Liver (tissue), 9 donors: ENCODE data around the gene BRCA2. TPM values are rescaled to one million over a fixed set of nuclear protein-coding genes. Genes with fewer than 3 reads are reported as not detected.

Source experiments
- DNase-seq: peaks from one replicate; pipeline ENCODE4 v3.0.0-alpha.2; 2017; ENCODE audit warnings: low spot score
- H3K27ac ChIP-seq, 2 donors: one replicate each; pipeline ENCODE4 v1.7.0; 2013; ENCODE audit warnings: inconsistent platforms in 2 of 2, low read length in 2 of 2, control low read depth in 1 of 2, low read depth in 1 of 2, mild to moderate bottlenecking in 1 of 2
- H3K27me3 ChIP-seq, 4 donors: one replicate each; pipeline versions ENCODE4 v1.6.1 to v1.7.0; 2013; ENCODE audit warnings: low read length in 3 of 4, inconsistent platforms in 1 of 4, mild to moderate bottlenecking in 1 of 4, moderate library complexity in 1 of 4; ENCODE audit not compliant: control insufficient read depth in 4 of 4, insufficient read depth in 4 of 4
- H3K36me3 ChIP-seq, 4 donors: one replicate each; pipeline versions ENCODE4 v1.6.1 to v1.7.0; 2013; ENCODE audit warnings: low read length in 3 of 4, mild to moderate bottlenecking in 3 of 4, low read depth in 1 of 4, moderate library complexity in 1 of 4; ENCODE audit not compliant: control insufficient read depth in 4 of 4, insufficient read depth in 3 of 4
- H3K4me1 ChIP-seq, 4 donors: one replicate each; pipeline versions ENCODE4 v1.6.1 to v1.7.0; 2013; ENCODE audit warnings: low read length in 3 of 4, mild to moderate bottlenecking in 3 of 4, moderate library complexity in 1 of 4; ENCODE audit not compliant: control insufficient read depth in 4 of 4, insufficient read depth in 4 of 4
- H3K4me3 ChIP-seq, 3 donors: one replicate each; pipeline versions ENCODE4 v1.6.1 to v1.7.0; 2013; ENCODE audit warnings: low read length in 3 of 3, control low read depth in 1 of 3, low read depth in 1 of 3, mild to moderate bottlenecking in 1 of 3
- H3K9ac ChIP-seq, 2 donors: one replicate each; pipeline ENCODE4 v1.7.0; 2013; ENCODE audit warnings: low read length in 2 of 2, mild to moderate bottlenecking in 2 of 2, moderate library complexity in 2 of 2, control low read depth in 1 of 2, low read depth in 1 of 2
- H3K9me3 ChIP-seq, 4 donors: one replicate each; pipeline versions ENCODE4 v1.6.1 to v1.7.0; 2013; ENCODE audit warnings: low read length in 3 of 4; ENCODE audit not compliant: control insufficient read depth in 4 of 4
- ATF3 ChIP-seq: IDR thresholded peaks from 2 replicates; pipeline ENCODE4 v1.6.1; 2016; ENCODE audit warnings: antibody characterized with exemption
- CTCF ChIP-seq: fragments of 150-350 bp; IDR thresholded peaks from 2 replicates; pipeline ENCODE4 v1.5.1; 2017; ENCODE audit warnings: improper control_type of control experiment, low read depth, low read length; ENCODE audit not compliant: missing input control
- EGR1 ChIP-seq, 2 donors: IDR thresholded peaks; 2 replicates each; pipeline ENCODE4 v1.6.1; 2016 to 2018; ENCODE audit warnings: antibody characterized with exemption in 2 of 2, low read depth in 2 of 2
- FOXA1 ChIP-seq: IDR thresholded peaks from 2 replicates; pipeline ENCODE4 v1.6.1; 2016; ENCODE audit warnings: antibody characterized with exemption
- FOXA2 ChIP-seq: IDR thresholded peaks from 2 replicates; pipeline ENCODE4 v1.6.1; 2016; ENCODE audit warnings: antibody characterized with exemption
- GABPA ChIP-seq, 2 donors: IDR thresholded peaks in 1 of 2; conservative IDR thresholded peaks in 1 of 2; 2 replicates each; pipeline ENCODE4 v1.6.1; 2016; ENCODE audit warnings: antibody characterized with exemption in 2 of 2, mild to moderate bottlenecking in 1 of 2, moderate library complexity in 1 of 2
- HNF4A ChIP-seq, 2 donors: conservative IDR thresholded peaks; 2 replicates each; pipeline ENCODE4 v1.6.1; 2016; ENCODE audit warnings: antibody characterized with exemption in 2 of 2, mild to moderate bottlenecking in 2 of 2
- HNF4G ChIP-seq: IDR thresholded peaks from 2 replicates; pipeline ENCODE4 v1.6.1; 2016; ENCODE audit warnings: antibody characterized with exemption
- JUND ChIP-seq, 2 donors: IDR thresholded peaks; 2 replicates each; pipeline ENCODE4 v1.6.1; 2016; ENCODE audit warnings: antibody characterized with exemption in 2 of 2
- MAX ChIP-seq: IDR thresholded peaks from 2 replicates; pipeline ENCODE4 v1.6.1; 2016; ENCODE audit warnings: antibody characterized with exemption
- NR2F2 ChIP-seq: IDR thresholded peaks from 2 replicates; pipeline ENCODE4 v1.6.1; 2016; ENCODE audit warnings: antibody characterized with exemption
- RAD21 ChIP-seq, 2 donors: IDR thresholded peaks; 2 replicates each; pipeline ENCODE4 v1.6.1; 2016; ENCODE audit warnings: antibody characterized with exemption in 2 of 2, mild to moderate bottlenecking in 2 of 2
- REST ChIP-seq: IDR thresholded peaks from 2 replicates; pipeline ENCODE4 v1.6.1; 2016; ENCODE audit warnings: antibody characterized with exemption, mild to moderate bottlenecking
- TAF1 ChIP-seq: conservative IDR thresholded peaks from 2 replicates; pipeline ENCODE4 v1.6.1; 2016; ENCODE audit warnings: antibody characterized with exemption, mild to moderate bottlenecking
- YY1 ChIP-seq: IDR thresholded peaks from 2 replicates; pipeline ENCODE4 v1.6.1; 2016; ENCODE audit warnings: antibody characterized with exemption, mild to moderate bottlenecking
- ZBTB33 ChIP-seq: IDR thresholded peaks from 2 replicates; pipeline ENCODE4 v1.6.1; 2016; ENCODE audit warnings: antibody characterized with exemption
- WGBS: extraction: QIAGEN DNeasy Blood & Tissue Kit; methylation state at CpG from one replicate; pipeline ENCODE4 v1.1.7; 2013; 5-methylcytosine and 5-hydroxymethylcytosine counted together
- polyA plus RNA-seq, 2 donors: library from polyadenylated mRNA; stranded (reverse) in 1 of 2; unstranded in 1 of 2; fragments of 200-250 nt in 1 of 2; fragments of >200 nt in 1 of 2; fragmentation: Nextera tagmentation in 1 of 2; extraction: Ambion mirVana in 1 of 2; gene quantifications; one replicate each; pipeline versions ENCODE4 v1.2.1 to v1.2.3, GENCODE V29; 2013 to 2015
- total RNA-seq, 2 donors: library from RNA; depleted of rRNA; stranded (reverse); fragments of >200 nt; gene quantifications; one replicate each; pipeline ENCODE4 v1.2.3, GENCODE V29; 2014
- donor health status: healthy.
- donor health status: healthy.
- donor health status: healthy.
- donor health status: healthy.
- donor health status: healthy.

Gene BRCA2
- total and polyA plus RNA-seq, 4 donors = 0.39 to 10.8 (median 0.86) TPM

DNA sequence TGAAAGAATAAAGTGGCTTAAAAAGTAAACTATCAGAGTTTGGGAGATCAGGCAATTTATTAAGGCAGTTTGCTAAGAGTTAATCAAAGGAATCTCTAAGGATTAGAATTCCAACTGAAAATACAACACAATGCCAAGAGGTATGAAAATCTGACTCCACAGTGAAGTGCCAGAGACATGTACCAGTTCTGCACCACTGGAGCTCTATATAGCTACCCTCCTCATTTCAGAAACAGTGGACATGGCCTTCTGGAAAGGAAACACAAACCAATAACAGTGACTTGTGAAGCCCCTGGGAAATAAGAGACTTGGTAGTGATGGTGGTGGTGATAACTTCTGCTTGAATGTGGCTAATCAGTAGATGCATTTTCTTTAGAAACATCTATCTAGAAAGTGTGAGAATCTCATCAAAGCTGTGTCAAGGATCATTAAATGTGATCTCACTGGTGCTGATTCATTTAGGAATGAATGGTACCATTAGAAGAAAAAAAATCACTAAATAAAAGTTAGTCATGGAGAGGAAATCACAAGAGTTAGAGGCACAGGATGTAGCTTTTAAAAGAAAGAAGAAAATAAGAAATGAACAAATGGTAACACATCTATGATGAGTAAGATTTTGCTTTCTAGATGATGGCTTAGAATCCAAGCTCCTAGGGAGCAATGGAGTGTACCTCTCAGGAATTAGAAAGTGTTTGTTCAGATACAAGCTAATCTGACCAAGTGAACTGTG lies 132.8 kb downstream of the BRCA2 start:
- Histone ChIP-seq H3K4me3 (no peak overlapping the region), H3K27me3 (no peaks in the 10 kb centered on the region), H3K4me1 (peaks cover 0 to 10% (median 6%) of the 10 kb centered on the region in 4 donors), H3K9ac (no peak overlapping the region), H3K9me3 (no peaks in the 10 kb centered on the region), H3K36me3 (no peaks in the 10 kb centered on the region), H3K27ac (no peak overlapping the region)
- TF ChIP-seq ATF3 (no peak), HNF4A (conservative IDR thresholded peaks at IDR 0.05) (no peak), JUND (IDR thresholded peaks at IDR 0.05) (no peak), REST (no peak), HNF4G (no peak), TAF1 (no peak), GABPA (IDR thresholded peaks at IDR 0.05 in 1 of 2, conservative IDR thresholded peaks at IDR 0.05 in 1 of 2) (no peak), ZBTB33 (no peak), CTCF (no peak), FOXA1 (no peak), MAX (no peak), RAD21 (IDR thresholded peaks at IDR 0.05) (no peak), YY1 (no peak), EGR1 (IDR thresholded peaks at IDR 0.05; ENCODE audit: low read depth in 2 of 2) (no peak), NR2F2 (no peak)
- no peak for DNase-seq

GRCh38 chr13:32448972-32449371 lies 133.7 kb downstream of the BRCA2 start:
- Histone ChIP-seq H3K27me3 (no peaks in the 10 kb centered on the region), H3K4me1 (peaks cover 0 to 10% (median 6%) of the 10 kb centered on the region in 4 donors), H3K9me3 (no peaks in the 10 kb centered on the region), H3K36me3 (no peaks in the 10 kb centered on the region), H3K27ac (no peak overlapping the region), H3K4me3 (no peak overlapping the region), H3K9ac (no peak overlapping the region)
- no peak for DNase-seq
- TF ChIP-seq CTCF (no peak), JUND (IDR thresholded peaks at IDR 0.05) (no peak), ZBTB33 (no peak), MAX (no peak), FOXA2 (no peak), FOXA1 (no peak), EGR1 (IDR thresholded peaks at IDR 0.05; ENCODE audit: low read depth in 2 of 2) (no peak)
- 93% methylated on average over 1 of the region's 1 CpG for WGBS
